Immature natural killer cell (primary cell): ENCODE data around the gene CSRNP2. TPM values are rescaled to one million over a fixed set of nuclear protein-coding genes. Genes with fewer than 3 reads are reported as not detected.
A peak's percentile ranks its signal among the peaks of the same experiment; 100 is the strongest.

Experiments
- DNase-seq, 3 donors: peaks; one replicate each; pipeline ENCODE4 v3.0.0; 2022; ENCODE audit warnings: mixed read lengths in 1 of 3
- H3K27ac Mint-ChIP-seq, 6 donors: one replicate each; pipeline ENCODE4 v1.8.0; 2020; ENCODE audit warnings: mixed read lengths in 6 of 6, mild to moderate bottlenecking in 5 of 6, inconsistent platforms in 4 of 6, moderate library complexity in 3 of 6
- H3K27me3 Mint-ChIP-seq, 3 donors: one replicate each; pipeline ENCODE4 v1.8.0; 2020 to 2021; ENCODE audit warnings: low read depth in 3 of 3, mild to moderate bottlenecking in 3 of 3, mixed read lengths in 3 of 3, moderate library complexity in 3 of 3, inconsistent platforms in 1 of 3
- H3K36me3 Mint-ChIP-seq, 3 donors: one replicate each; pipeline ENCODE4 v1.8.0; 2020; ENCODE audit warnings: mixed read lengths in 3 of 3, inconsistent platforms in 2 of 3, mild to moderate bottlenecking in 2 of 3
- H3K4me1 Mint-ChIP-seq, 2 donors: one replicate each; pipeline ENCODE4 v1.8.0; 2020; ENCODE audit warnings: inconsistent platforms in 2 of 2, mild to moderate bottlenecking in 2 of 2, mixed read lengths in 2 of 2, moderate library complexity in 1 of 2
- H3K4me3 Mint-ChIP-seq, 5 donors: one replicate each; pipeline ENCODE4 v1.8.0; 2020; ENCODE audit warnings: mild to moderate bottlenecking in 5 of 5, mixed read lengths in 5 of 5, inconsistent platforms in 3 of 5, moderate library complexity in 3 of 5
- H3K9me3 Mint-ChIP-seq, 6 donors: one replicate each; pipeline ENCODE4 v1.8.0; 2020; ENCODE audit warnings: mild to moderate bottlenecking in 6 of 6, mixed read lengths in 6 of 6, inconsistent platforms in 4 of 6, moderate library complexity in 3 of 6
- polyA plus RNA-seq, 3 donors: library from polyadenylated mRNA; unstranded; fragments of 300-500 nt; fragmentation: Illumina TruSeq; gene quantifications; one replicate each; pipeline ENCODE4 v1.2.3, GENCODE V29; 2021

The CSRNP2 gene
- polyA plus RNA-seq, 3 donors from 2014 or later: 0.90 to 7.9 (median 7.2) TPM

- Mint-ChIP-seq H3K4me1 (no peaks in the 10 kb centered on the region), H3K4me3 (no peak overlapping the region), H3K27ac (no peak overlapping the region), H3K36me3 (no peaks in the 10 kb centered on the region), H3K27me3 (no peaks in the 10 kb centered on the region), H3K9me3 (no peaks in the 10 kb centered on the region)
- no peak for DNase-seq
Measured at GRCh38 chr12:51033457-51034089, 49.8 kb downstream of the CSRNP2 start.

DNA sequence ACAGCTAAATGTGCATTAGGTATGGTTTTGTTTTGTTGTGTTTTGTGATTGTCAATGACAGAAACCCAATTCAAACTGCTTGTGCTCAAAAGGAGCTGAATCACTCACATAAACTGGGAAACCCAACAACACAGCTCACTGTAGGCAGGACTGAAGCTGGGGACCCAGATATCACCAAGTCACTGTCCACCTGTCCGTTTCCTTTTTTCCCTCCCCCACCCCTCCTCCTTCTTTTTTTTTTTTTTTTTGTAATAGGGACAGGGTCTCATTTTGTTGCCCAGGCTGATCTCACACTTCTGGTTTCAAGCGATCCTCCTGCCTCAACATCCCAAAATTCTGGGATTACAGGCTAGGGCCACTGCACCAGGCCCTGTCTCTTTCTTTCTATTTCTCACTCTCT is 50.3 kb downstream of the CSRNP2 start:
- H3K4me1 Mint-ChIP-seq: no peaks in the 10 kb centered on the region
- no peaks in the 10 kb centered on the region for H3K9me3 Mint-ChIP-seq
- no peaks in the 10 kb centered on the region for H3K27me3 Mint-ChIP-seq
- no peak for DNase-seq
- H3K27ac Mint-ChIP-seq: no peak overlapping the region
- no peaks in the 10 kb centered on the region for H3K36me3 Mint-ChIP-seq
- no peak overlapping the region for H3K4me3 Mint-ChIP-seq

DNA sequence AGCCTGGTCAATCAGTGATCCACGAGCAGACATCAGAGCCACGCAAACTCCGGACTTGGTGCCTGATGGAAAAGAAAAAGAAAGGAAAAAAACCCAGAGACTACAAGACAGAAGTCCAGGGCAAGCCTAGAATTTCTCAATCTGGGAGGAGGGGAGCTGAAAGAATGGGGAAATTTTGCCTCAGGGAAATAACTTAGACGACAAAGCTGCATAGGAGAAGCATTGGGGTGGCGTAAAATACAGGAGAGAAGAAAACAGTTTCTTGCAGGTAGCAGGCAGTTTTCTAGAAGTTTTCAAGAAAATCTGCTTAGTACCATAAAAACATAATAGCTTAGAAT is 54.6 kb downstream of the CSRNP2 start:
- H3K9me3 Mint-ChIP-seq: no peaks in the 10 kb centered on the region
- no peak overlapping the region for H3K4me3 Mint-ChIP-seq
- no peak for DNase-seq
- H3K27me3 Mint-ChIP-seq: peaks cover 2 to 3% (median 2%) of the 10 kb centered on the region in 3 donors
- H3K4me1 Mint-ChIP-seq: peaks cover 27% of the 10 kb centered on the region in 2 donors
- H3K27ac Mint-ChIP-seq: no peak overlapping the region
- H3K36me3 Mint-ChIP-seq: no peaks in the 10 kb centered on the region

- H3K27ac Mint-ChIP-seq: no peak overlapping the region
- peaks cover 2 to 3% (median 2%) of the 10 kb centered on the region in 3 donors for H3K27me3 Mint-ChIP-seq
- H3K36me3 Mint-ChIP-seq: no peaks in the 10 kb centered on the region
- peaks cover 27 to 29% of the 10 kb centered on the region in 2 donors for H3K4me1 Mint-ChIP-seq
- no peak for DNase-seq
- H3K4me3 Mint-ChIP-seq: peak overlapping the region in 4 of 5 donors; percentile 15 to 24 (median 20)
- no peaks in the 10 kb centered on the region for H3K9me3 Mint-ChIP-seq
Measured at GRCh38 chr12:51028126-51028812, 55.1 kb downstream of the CSRNP2 start.

DNA sequence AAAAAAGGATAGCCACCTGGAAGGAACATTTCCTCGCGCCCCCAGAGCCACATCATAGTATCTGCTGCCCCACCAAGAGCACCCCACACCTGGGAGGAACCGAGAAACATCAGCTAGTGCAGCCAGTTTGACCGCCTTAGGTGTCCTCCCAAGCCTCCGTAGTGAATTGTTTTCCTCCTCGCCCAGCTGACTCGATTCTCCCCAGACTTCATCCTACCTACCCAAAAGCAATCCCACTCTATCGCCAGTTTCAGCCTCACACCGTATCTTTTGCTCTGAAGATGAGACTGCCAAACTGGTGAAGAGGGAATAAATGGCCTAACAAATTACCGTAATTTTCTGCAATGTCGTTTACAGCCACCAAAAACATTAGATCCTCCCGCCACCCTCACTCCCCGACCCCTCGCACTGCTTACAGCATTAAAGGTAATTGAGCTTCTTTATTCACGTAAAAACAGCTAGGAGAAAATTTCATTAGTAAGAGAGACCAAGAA is 56.0 kb downstream of the CSRNP2 start:
- H3K9me3 Mint-ChIP-seq: no peaks in the 10 kb centered on the region
- H3K27ac Mint-ChIP-seq: peak overlapping the region in 1 of 6 donors; percentile 45
- peaks cover 2 to 3% (median 2%) of the 10 kb centered on the region in 3 donors for H3K27me3 Mint-ChIP-seq
- peaks cover 29 to 32% of the 10 kb centered on the region in 2 donors for H3K4me1 Mint-ChIP-seq
- DNase-seq: no peak
- H3K4me3 Mint-ChIP-seq: peak overlapping the region; percentile 24 to 98 (median 67)
- H3K36me3 Mint-ChIP-seq: no peaks in the 10 kb centered on the region

GRCh38 chr12:51025836-51026638 is 57.4 kb downstream of the CSRNP2 start, which contains the start of gene SLC11A2:
SLC11A2 (minus strand) TSS chr12:51026384; CDS start chr12:51010728, 15,656 bp downstream.
- peak; percentile 88 to 90 (median 89) for DNase-seq
- Mint-ChIP-seq H3K27me3 (peaks cover 2 to 3% (median 3%) of the 10 kb centered on the region in 3 donors), H3K27ac (peak within 1 kb of the TSS; percentile 88 to 98 (median 97)), H3K4me1 (peaks cover 40 to 45% of the 10 kb centered on the region in 2 donors), H3K4me3 (peak within 1 kb of the TSS; percentile 96 to 99 (median 98)), H3K36me3 (no peaks in the 10 kb centered on the region), H3K9me3 (no peaks in the 10 kb centered on the region)

- Mint-ChIP-seq H3K4me1 (peaks cover 47 to 52% of the 10 kb centered on the region in 2 donors), H3K4me3 (peak overlapping the region; percentile 96 to 99 (median 98)), H3K36me3 (no peaks in the 10 kb centered on the region), H3K27ac (peak overlapping the region; percentile 88 to 98 (median 97)), H3K9me3 (no peaks in the 10 kb centered on the region), H3K27me3 (peaks cover 2 to 3% (median 3%) of the 10 kb centered on the region in 3 donors)
- no peak for DNase-seq
Measured at GRCh38 chr12:51025338-51025835, 58.0 kb downstream of the CSRNP2 start.

GRCh38 chr12:51023625-51024382 is 59.6 kb downstream of the CSRNP2 start:
- DNase-seq: no peak
- Mint-ChIP-seq H3K4me3 (peak overlapping the region; percentile 96 to 99 (median 98)), H3K36me3 (no peaks in the 10 kb centered on the region), H3K9me3 (no peaks in the 10 kb centered on the region), H3K27me3 (peaks cover 2 to 3% (median 3%) of the 10 kb centered on the region in 3 donors), H3K27ac (peak overlapping the region; percentile 1 to 97 (median 93)), H3K4me1 (peaks cover 48 to 58% of the 10 kb centered on the region in 2 donors)

DNA sequence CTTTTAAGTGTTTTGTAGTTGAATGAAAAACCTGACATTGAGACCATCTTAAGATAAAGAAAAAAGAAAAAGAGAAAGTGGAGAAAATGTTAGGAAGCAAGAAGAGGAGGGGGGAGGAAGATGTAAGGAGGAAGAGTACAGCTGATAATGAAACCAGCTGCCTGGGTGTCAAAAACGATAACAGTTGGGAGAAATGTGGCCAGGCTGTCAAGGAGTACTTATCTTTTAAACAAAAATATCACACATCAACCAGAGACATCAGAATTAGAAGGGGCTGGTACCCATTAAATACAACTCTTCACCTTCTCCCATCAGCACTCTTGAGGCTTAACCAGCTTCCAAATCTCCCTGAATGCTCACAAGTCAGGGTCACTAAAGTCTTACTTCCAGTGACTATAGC is 61.7 kb downstream of the CSRNP2 start:
- DNase-seq: peak; percentile 13 to 31 (median 25)
- H3K27me3 Mint-ChIP-seq: peaks cover 2 to 3% (median 3%) of the 10 kb centered on the region in 3 donors
- H3K4me1 Mint-ChIP-seq: peaks cover 49 to 60% of the 10 kb centered on the region in 2 donors
- no peaks in the 10 kb centered on the region for H3K9me3 Mint-ChIP-seq
- no peaks in the 10 kb centered on the region for H3K36me3 Mint-ChIP-seq
- peak overlapping the region; percentile 61 to 90 (median 76) for H3K4me3 Mint-ChIP-seq
- H3K27ac Mint-ChIP-seq: peak overlapping the region; percentile 88 to 90 (median 90)

DNA sequence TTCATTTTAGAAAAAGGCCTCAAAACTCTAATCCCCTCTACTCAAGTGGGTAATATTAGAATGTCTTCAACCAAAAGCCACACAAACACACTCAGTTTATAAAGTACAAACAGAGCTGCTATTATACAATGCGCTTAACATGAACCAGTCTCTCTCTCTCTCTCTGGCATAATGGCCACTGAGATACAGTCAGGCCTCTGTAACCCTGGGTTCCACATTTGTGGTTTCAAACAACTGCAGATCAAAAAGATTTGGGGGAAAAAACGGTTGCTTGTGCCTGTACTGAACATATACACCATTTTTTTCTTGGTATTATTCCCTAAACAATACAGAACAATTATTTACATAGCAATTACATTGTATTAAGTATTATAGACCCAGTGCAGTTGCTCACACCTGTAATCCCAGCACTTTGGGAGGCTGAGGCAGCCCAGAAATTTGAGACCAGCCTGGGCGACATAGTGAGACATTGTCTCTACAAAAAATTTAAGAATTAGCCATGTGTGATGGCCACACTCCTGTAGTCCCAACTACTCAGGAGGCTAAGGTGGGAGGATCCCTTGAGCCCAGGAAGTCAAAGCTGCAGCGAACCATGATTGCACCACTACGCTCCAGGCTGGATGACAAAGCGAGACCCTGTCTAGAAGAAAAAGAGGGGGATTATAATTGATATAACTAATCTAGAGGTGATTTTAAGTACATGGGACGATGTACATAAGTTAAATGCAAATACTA is 62.8 kb downstream of the CSRNP2 start:
- Mint-ChIP-seq H3K27me3 (peaks cover 0 to 1% (median 0%) of the 10 kb centered on the region in 3 donors), H3K36me3 (no peaks in the 10 kb centered on the region), H3K4me1 (peaks cover 42 to 52% of the 10 kb centered on the region in 2 donors), H3K27ac (peak overlapping the region; percentile 17 to 89 (median 84)), H3K9me3 (no peaks in the 10 kb centered on the region), H3K4me3 (peak overlapping the region in 3 of 5 donors; percentile 38 to 77 (median 43))
- DNase-seq: no peak

DNA sequence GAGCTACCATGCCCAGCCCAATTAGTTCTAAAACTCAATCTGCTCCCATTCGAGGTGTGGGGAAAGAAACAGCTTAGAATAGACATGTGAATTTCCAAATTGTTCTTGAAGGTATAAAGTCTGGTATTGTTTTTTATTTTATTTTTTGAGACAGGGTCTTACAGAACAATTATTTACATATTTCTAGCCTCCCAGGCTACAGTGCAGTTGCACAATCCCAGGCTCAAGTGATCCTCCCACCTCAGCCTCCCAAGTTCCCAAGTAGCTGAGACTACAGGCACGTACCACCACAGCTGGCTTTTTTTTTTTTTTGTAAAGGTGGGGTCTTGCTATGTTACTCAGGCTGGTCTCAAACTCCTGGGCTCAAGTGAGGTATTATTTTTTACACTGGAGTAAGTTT is 63.5 kb downstream of the CSRNP2 start:
- Mint-ChIP-seq H3K36me3 (no peaks in the 10 kb centered on the region), H3K27me3 (peaks cover 0 to 1% (median 0%) of the 10 kb centered on the region in 3 donors), H3K4me3 (no peak overlapping the region), H3K27ac (peak overlapping the region in 2 of 6 donors; percentile 36 to 89), H3K4me1 (peaks cover 35 to 45% of the 10 kb centered on the region in 2 donors), H3K9me3 (no peaks in the 10 kb centered on the region)
- no peak for DNase-seq

DNA sequence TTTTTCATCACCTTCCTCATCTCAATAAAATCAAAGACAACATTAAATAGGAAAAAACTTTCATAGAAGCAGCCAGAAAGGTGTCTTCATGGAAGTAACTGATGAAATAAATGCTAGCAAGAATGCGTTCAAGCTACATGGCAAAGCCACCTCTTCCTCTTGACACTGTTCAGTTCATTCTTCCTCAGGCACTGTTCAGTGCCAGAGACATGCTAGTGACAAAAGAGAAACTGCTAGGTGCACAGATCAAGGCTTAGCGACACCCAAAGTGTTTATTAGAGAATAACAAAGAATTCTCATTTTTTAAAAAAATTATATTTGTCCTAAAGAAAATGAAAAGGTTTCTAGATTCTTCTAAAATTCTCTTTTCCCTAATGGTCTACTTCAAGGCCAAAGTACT is 64.4 kb downstream of the CSRNP2 start:
- Mint-ChIP-seq H3K9me3 (no peaks in the 10 kb centered on the region), H3K27ac (peak overlapping the region in 1 of 6 donors; percentile 10), H3K4me3 (no peak overlapping the region), H3K27me3 (peaks cover 0 to 1% (median 0%) of the 10 kb centered on the region in 3 donors), H3K4me1 (peaks cover 26 to 35% of the 10 kb centered on the region in 2 donors), H3K36me3 (no peaks in the 10 kb centered on the region)
- DNase-seq: no peak
